CD4-positive, alpha-beta T cell (primary cell): ENCODE results near the gene NAB2. TPM values are rescaled to one million over a fixed set of nuclear protein-coding genes. Genes with fewer than 3 reads are reported as not detected.

Experiments
- ATAC-seq: fragments of 200-7000 bp; cut with Tn5 transposase; one replicate; pipeline ENCODE4 v1.10.0; 2022; ENCODE audit warnings: mild to moderate bottlenecking; ENCODE audit not compliant: poor library complexity
- CTCF ChIA-PET: fragments of 350-600 bp; sonication (Branson Sonifier 250); formaldehyde crosslinking; loops from one replicate; lab custom pipeline; 2021; ENCODE audit warnings: antibody characterized with exemption, inconsistent platforms; lab: Charles Lee
- POLR2A ChIA-PET: fragments of 350-600 bp; sonication (Branson Sonifier 250); formaldehyde crosslinking; loops from one replicate; lab custom pipeline; 2021; ENCODE audit warnings: antibody characterized with exemption, inconsistent platforms; lab: Charles Lee
- DNase-seq, 14 experiments: peaks; one replicate each; pipeline ENCODE4 v3.0.0-alpha.2; 2013 to 2020; ENCODE audit warnings: mixed read lengths in 2 of 14
- H3K27ac ChIP-seq, 2 donors: one replicate each; pipeline versions ENCODE4 v1.5.1 to v1.7.0; 2013; ENCODE audit warnings: low read length in 2 of 2, low read depth in 1 of 2, mild to moderate bottlenecking in 1 of 2
- H3K27me3 ChIP-seq, 2 experiments: 1 replicate in 1 of 2; 2 replicates in 1 of 2; pipeline versions ENCODE4 v1.6.1 to v1.7.0; 2013; ENCODE audit warnings: low read length in 2 of 2, control low read depth in 1 of 2, mild to moderate bottlenecking in 1 of 2, moderate library complexity in 1 of 2; ENCODE audit not compliant: insufficient read depth in 2 of 2, control insufficient read depth in 1 of 2
- H3K36me3 ChIP-seq: one replicate; pipeline ENCODE4 v1.6.1; 2013; ENCODE audit warnings: low read length, control low read depth; ENCODE audit not compliant: insufficient read depth
- H3K4me1 ChIP-seq: one replicate; pipeline ENCODE4 v1.6.1; 2013; ENCODE audit warnings: low read length, control low read depth; ENCODE audit not compliant: insufficient read depth
- H3K4me3 ChIP-seq: one replicate; pipeline ENCODE4 v1.5.1; 2013; ENCODE audit warnings: mild to moderate bottlenecking, low read length, moderate library complexity
- H3K9me3 ChIP-seq, 2 experiments: 1 replicate in 1 of 2; 2 replicates in 1 of 2; pipeline versions ENCODE4 v1.6.1 to v1.7.0; 2013; ENCODE audit warnings: low read length in 2 of 2, mild to moderate bottlenecking in 2 of 2, control low read depth in 1 of 2, moderate library complexity in 1 of 2; ENCODE audit not compliant: control insufficient read depth in 1 of 2, insufficient read depth in 1 of 2
- H3K27ac Mint-ChIP-seq: one replicate; pipeline ENCODE4 v1.8.0; 2020; ENCODE audit warnings: mixed read lengths
- H3K27me3 Mint-ChIP-seq: one replicate; pipeline ENCODE4 v1.8.0; 2021; ENCODE audit warnings: mixed read lengths
- H3K36me3 Mint-ChIP-seq: one replicate; pipeline ENCODE4 v1.8.0; 2021; ENCODE audit warnings: low read depth, mixed read lengths
- H3K4me1 Mint-ChIP-seq: one replicate; pipeline ENCODE4 v1.8.0; 2021; ENCODE audit warnings: low read depth, mixed read lengths
- H3K4me3 Mint-ChIP-seq: one replicate; pipeline ENCODE4 v1.8.0; 2020; ENCODE audit warnings: mild to moderate bottlenecking, mixed read lengths
- H3K9me3 Mint-ChIP-seq: one replicate; pipeline ENCODE4 v1.8.0; 2020; ENCODE audit warnings: mixed read lengths
- intact Hi-C, 2 experiments: fragments of 100-400 bp; cut with DNase I in 1 of 2; cut with micrococcal nuclease in 1 of 2; formaldehyde crosslinking; loops; one replicate each; pipeline versions ENCODE4 v1.15.1 to v1.9.0; 2023 to 2025; cut with DNase I, micrococcal nuclease
- total RNA-seq, 174 experiments: library from RNA in 2 of 174; stranded (reverse) in 2 of 174; gene quantifications; one replicate each; pipeline ENCODE4 v1.2.3 and lab custom pipeline; 2021 to 2026
- TF ChIP-seq, protein P1 (sequence below): fragments of 200-600 bp; IDR thresholded peaks from one replicate; pipeline ENCODE4 v1.8.0; 2022; ENCODE audit warnings: antibody characterized with exemption, mild to moderate bottlenecking

Gene NAB2
- total RNA-seq, 2 experiments from 2014 or later = 4.8 to 6.1 TPM

- Histone ChIP-seq H3K27me3 (no peaks in the 10 kb centered on the region), H3K36me3 (no peaks in the 10 kb centered on the region), H3K27ac (no peak overlapping the region), H3K9me3 (no peaks in the 10 kb centered on the region), H3K4me3 (no peak overlapping the region), H3K4me1 (peaks cover 24% of the 10 kb centered on the region)
- ChIA-PET CTCF (interaction anchor here (0.8 to 7.8 kb wide), 19 partner anchors 8 to 496 kb away, joined by 3 to 63 read pairs (median 7); partner anchors contain the start of gene STAT6), POLR2A (interaction anchor here (1.0 to 1.9 kb wide), 3 partner anchors 12 to 59 kb away, joined by 3 to 11 read pairs (median 6); partner anchors contain the start of gene STAT6)
- no peak for DNase-seq
- intact Hi-C loops = loop anchor here (1.0 to 2.0 kb wide), 3 partner anchors 49 to 59 kb away; no protein-coding TSS in a partner anchor
- TF ChIP-seq, protein P1, sequence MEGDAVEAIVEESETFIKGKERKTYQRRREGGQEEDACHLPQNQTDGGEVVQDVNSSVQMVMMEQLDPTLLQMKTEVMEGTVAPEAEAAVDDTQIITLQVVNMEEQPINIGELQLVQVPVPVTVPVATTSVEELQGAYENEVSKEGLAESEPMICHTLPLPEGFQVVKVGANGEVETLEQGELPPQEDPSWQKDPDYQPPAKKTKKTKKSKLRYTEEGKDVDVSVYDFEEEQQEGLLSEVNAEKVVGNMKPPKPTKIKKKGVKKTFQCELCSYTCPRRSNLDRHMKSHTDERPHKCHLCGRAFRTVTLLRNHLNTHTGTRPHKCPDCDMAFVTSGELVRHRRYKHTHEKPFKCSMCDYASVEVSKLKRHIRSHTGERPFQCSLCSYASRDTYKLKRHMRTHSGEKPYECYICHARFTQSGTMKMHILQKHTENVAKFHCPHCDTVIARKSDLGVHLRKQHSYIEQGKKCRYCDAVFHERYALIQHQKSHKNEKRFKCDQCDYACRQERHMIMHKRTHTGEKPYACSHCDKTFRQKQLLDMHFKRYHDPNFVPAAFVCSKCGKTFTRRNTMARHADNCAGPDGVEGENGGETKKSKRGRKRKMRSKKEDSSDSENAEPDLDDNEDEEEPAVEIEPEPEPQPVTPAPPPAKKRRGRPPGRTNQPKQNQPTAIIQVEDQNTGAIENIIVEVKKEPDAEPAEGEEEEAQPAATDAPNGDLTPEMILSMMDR = no peak
- Mint-ChIP-seq H3K4me1 (peaks cover 13% of the 10 kb centered on the region), H3K27me3 (no peaks in the 10 kb centered on the region), H3K4me3 (no peak overlapping the region), H3K9me3 (no peaks in the 10 kb centered on the region), H3K36me3 (no peaks in the 10 kb centered on the region), H3K27ac (no peak overlapping the region)
- ATAC-seq = no peak
Observed at GRCh38 chr12:57123813-57124212, 34.9 kb downstream of the NAB2 start.

GRCh38 chr12:57124261-57124877 lies 35.5 kb downstream of the NAB2 start:
- Mint-ChIP-seq H3K36me3 (no peaks in the 10 kb centered on the region), H3K4me1 (peaks cover 13% of the 10 kb centered on the region), H3K9me3 (no peaks in the 10 kb centered on the region), H3K27ac (no peak overlapping the region), H3K27me3 (no peaks in the 10 kb centered on the region), H3K4me3 (peak overlapping the region; percentile 4)
- ChIA-PET CTCF (interaction anchor here (0.6 to 7.8 kb wide), 24 partner anchors 9 to 496 kb away, joined by 3 to 63 read pairs (median 4); partner anchors contain the start of gene STAT6), POLR2A (interaction anchor here (1.0 to 1.9 kb wide), 3 partner anchors 12 to 59 kb away, joined by 3 to 11 read pairs (median 6); partner anchors contain the start of gene STAT6)
- Histone ChIP-seq H3K36me3 (no peaks in the 10 kb centered on the region), H3K4me1 (peaks cover 28% of the 10 kb centered on the region), H3K9me3 (no peaks in the 10 kb centered on the region), H3K27me3 (no peaks in the 10 kb centered on the region), H3K27ac (no peak overlapping the region), H3K4me3 (no peak overlapping the region)
- peak; percentile 73 for ATAC-seq
- DNase-seq = peak; percentile 56 to 89 (median 70)
- TF ChIP-seq, protein P1 = peak; percentile 98
- intact Hi-C loops = loop anchor here (1.0 to 2.0 kb wide), 3 partner anchors 48 to 59 kb away; no protein-coding TSS in a partner anchor

DNA sequence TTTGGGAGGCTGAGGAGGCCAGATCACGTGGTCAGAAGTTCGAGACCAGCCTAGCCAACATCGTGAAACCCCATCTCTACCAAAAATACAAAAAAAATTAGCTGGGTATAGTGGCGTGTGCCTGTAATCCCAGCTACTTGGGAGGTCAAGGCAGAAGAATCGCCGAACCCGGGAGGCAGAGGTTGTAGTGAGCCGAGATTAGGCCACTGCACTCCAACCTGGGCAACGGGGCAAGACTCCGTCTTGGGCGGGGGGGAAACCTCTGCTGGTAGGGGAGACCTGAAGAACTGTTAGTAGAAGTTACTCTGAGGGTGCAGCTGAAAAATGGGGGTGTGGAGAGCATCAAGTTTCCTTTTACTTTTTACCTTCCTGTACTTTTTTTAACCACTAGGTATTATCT lies 37.1 kb downstream of the NAB2 start:
- ChIA-PET CTCF (interaction anchor here (1.0 to 7.8 kb wide), 6 partner anchors 14 to 113 kb away, joined by 3 to 63 read pairs (median 5); partner anchors contain the start of gene STAT6), POLR2A (interaction anchor here (0.7 to 3.0 kb wide), 3 partner anchors 15 to 767 kb away, joined by 3 to 37 read pairs (median 5); partner anchors contain the start of genes NEMP1 and STAT6)
- Mint-ChIP-seq H3K27ac (no peak overlapping the region), H3K4me3 (peak overlapping the region; percentile 23), H3K36me3 (no peaks in the 10 kb centered on the region), H3K4me1 (peaks cover 25% of the 10 kb centered on the region), H3K9me3 (no peaks in the 10 kb centered on the region), H3K27me3 (peaks cover 4% of the 10 kb centered on the region)
- H3K4me1 ChIP-seq = peaks cover 28% of the 10 kb centered on the region
- no peaks in the 10 kb centered on the region for H3K27me3 ChIP-seq
- intact Hi-C loops = loop anchor here (5.0 kb wide), 3 partner anchors 111 to 374 kb away; partner anchors contain the start of gene PRIM1 (in 1 of the 2)
- no peak for DNase-seq
- H3K9me3 ChIP-seq = no peaks in the 10 kb centered on the region
- H3K4me3 ChIP-seq = no peak overlapping the region
- H3K36me3 ChIP-seq = no peaks in the 10 kb centered on the region
- no peak overlapping the region for H3K27ac ChIP-seq
- TF ChIP-seq, protein P1 = no peak
- no peak for ATAC-seq
